GM12878 (cell line): Measurements from ENCODE around the gene GLT1D1. TPM values are rescaled to one million over a fixed set of nuclear protein-coding genes. Genes with fewer than 3 reads are reported as not detected.

Experiments
- ATAC-seq: fragments of 200-7000 bp; cut with Tn5 transposase; 3 replicates; pipeline ENCODE4 v1.9.1; 2020; ENCODE audit warnings: mild to moderate bottlenecking, moderate library complexity
- BruUV-seq: library from RNA; stranded (reverse); fragments of 400-500 nt; replicated peaks from 2 replicates; lab custom pipeline; 2021; lab: Mats Ljungman, UMichigan
- CTCF ChIA-PET: fragments of 300-600 bp; sonication (Branson Sonifier 250); formaldehyde crosslinking; extraction: SDS; loops from one replicate; lab custom pipeline; 2021; ENCODE audit warnings: inconsistent platforms; lab: Yijun Ruan, JAX
- POLR2A ChIA-PET: fragments of 350-600 bp; formaldehyde crosslinking; extraction: SDS; loops from one replicate; lab custom pipeline; 2021; ENCODE audit warnings: inconsistent platforms; lab: Charles Lee
- RAD21 ChIA-PET: fragments of 300-600 bp; sonication (Branson Sonifier 250); formaldehyde crosslinking; loops from one replicate; lab custom pipeline; 2023; ENCODE audit warnings: antibody characterized with exemption; ENCODE audit not compliant: unreplicated experiment; lab: Charles Lee
- SMC1A ChIA-PET: fragments of 300-600 bp; sonication (Branson Sonifier 250); formaldehyde crosslinking; loops from one replicate; lab custom pipeline; 2023; ENCODE audit not compliant: unreplicated experiment, uncharacterized antibody; lab: Charles Lee
- DNase-seq: peaks from one replicate; pipeline ENCODE4 v3.0.0-alpha.2; 2011; ENCODE audit warnings: low read depth, low spot score
- FAIRE-seq: peaks from 3 replicates; lab custom pipeline; 2011; peaks lifted over from hg19 to GRCh38; lab: Jason Lieb, UNC
- H2AFZ ChIP-seq: 2 replicates; pipeline ENCODE4 v1.6.0; 2011; ENCODE audit warnings: low read depth, low read length, control low read depth; ENCODE audit not compliant: control insufficient read depth
- H3K27ac ChIP-seq: 2 replicates; pipeline ENCODE4 v1.5.1; 2011; ENCODE audit warnings: control low read depth; ENCODE audit not compliant: control insufficient read depth, insufficient read depth
- H3K27me3 ChIP-seq, 2 experiments: replicated peaks in 1 of 2; 2 replicates each; pipeline versions ENCODE4 v1.6.0 to v1.6.1; 2011; ENCODE audit warnings: low read length in 1 of 2; ENCODE audit not compliant: control insufficient read depth in 2 of 2, insufficient read depth in 2 of 2
- H3K36me3 ChIP-seq, 2 experiments: 2 replicates each; pipeline ENCODE4 v1.5.1; 2011; ENCODE audit warnings: low read length in 1 of 2; ENCODE audit not compliant: control insufficient read depth in 2 of 2, insufficient read depth in 2 of 2
- H3K4me1 ChIP-seq: 2 replicates; pipeline ENCODE4 v1.6.1; 2011; ENCODE audit warnings: mild to moderate bottlenecking, low read length, moderate library complexity, mixed read lengths; ENCODE audit not compliant: control insufficient read depth, insufficient read depth
- H3K4me2 ChIP-seq: 2 replicates; pipeline ENCODE4 v1.6.0; 2011; ENCODE audit warnings: control low read depth; ENCODE audit not compliant: control insufficient read depth, insufficient read depth
- H3K4me3 ChIP-seq: fragments of 200-600 bp; sonication (generic); 2 replicates; pipeline ENCODE4 v1.5.1; 2016
- H3K79me2 ChIP-seq: 2 replicates; pipeline ENCODE4 v1.6.0; 2011; ENCODE audit warnings: low read length; ENCODE audit not compliant: control insufficient read depth, insufficient read depth
- H3K9ac ChIP-seq: 2 replicates; pipeline ENCODE4 v1.8.0; 2011; ENCODE audit warnings: low read length, control low read depth, mixed read lengths; ENCODE audit not compliant: control insufficient read depth, insufficient read depth
- H3K9me3 ChIP-seq: replicated peaks from 3 replicates; pipeline ENCODE4 v1.5.1; 2011; ENCODE audit warnings: mild to moderate bottlenecking, low read length; ENCODE audit not compliant: control insufficient read depth, insufficient read depth
- H4K20me1 ChIP-seq: 2 replicates; pipeline ENCODE4 v1.6.0; 2011; ENCODE audit not compliant: control insufficient read depth, insufficient read depth
- CEBPB ChIP-seq, 2 experiments: fragments of 150-350 bp in 1 of 2; IDR thresholded peaks; 2 replicates each; pipeline ENCODE4 v1.6.1; 2012 to 2014; ENCODE audit warnings: low read depth in 2 of 2, low read length in 2 of 2, borderline replicate concordance in 1 of 2, inconsistent platforms in 1 of 2
- CHD4 ChIP-seq: fragments of 200-600 bp; sonication (generic); IDR thresholded peaks from 2 replicates; pipeline ENCODE4 v1.6.1; 2016; ENCODE audit warnings: mild to moderate bottlenecking
- KLF5 ChIP-seq: fragments of 450-650 bp; IDR thresholded peaks from 2 replicates; pipeline ENCODE4 v1.6.1; 2014; ENCODE audit warnings: mild to moderate bottlenecking; ENCODE audit not compliant: partially characterized antibody
- RFX5 ChIP-seq: IDR thresholded peaks from 2 replicates; pipeline ENCODE4 v1.6.1; 2011; ENCODE audit warnings: low read depth, low read length, improper control_type of control experiment
- SREBF1 ChIP-seq: IDR thresholded peaks from 2 replicates; pipeline ENCODE4 v1.6.1; 2012; ENCODE audit warnings: mild to moderate bottlenecking, low read length
- SUZ12 ChIP-seq: fragments of 200-600 bp; sonication (generic); IDR thresholded peaks from one replicate; pipeline ENCODE4 v1.6.1; 2018; ENCODE audit warnings: antibody characterized with exemption, mild to moderate bottlenecking; ENCODE audit not compliant: unreplicated experiment
- TCF3 ChIP-seq: IDR thresholded peaks from 2 replicates; pipeline ENCODE4 v1.6.1; 2012; ENCODE audit warnings: low read depth, mild to moderate bottlenecking, low read length, borderline replicate concordance; ENCODE audit not compliant: insufficient read depth
- ZNF217 ChIP-seq: fragments of 450-650 bp; IDR thresholded peaks from 2 replicates; pipeline ENCODE4 v1.6.1; 2017; ENCODE audit warnings: antibody characterized with exemption, mild to moderate bottlenecking
- WGBS: methylation state at CpG from one replicate; pipeline ENCODE4 v1.1.6; 2016; ENCODE audit warnings: low lambda C conversion rate; ENCODE audit not compliant: insufficient replicate concordance, insufficient coverage; ENCODE audit errors: missing lambda C conversion rate; 5-methylcytosine and 5-hydroxymethylcytosine counted together
- in situ Hi-C: fragments of 300-500 bp; cut with MboI; formaldehyde crosslinking; loops from 9 replicates; pipeline ENCODE4 v1.14.3; 2018; ENCODE audit warnings: mixed read lengths
- intact Hi-C: fragments of 100-400 bp; cut with micrococcal nuclease; formaldehyde crosslinking; loops from one replicate; pipeline ENCODE4 v1.14.2; 2022; ENCODE audit not compliant: unreplicated experiment
- polyA plus RNA-seq, 11 experiments: library from polyadenylated mRNA; depleted of rRNA in 4 of 11; unstranded in 6 of 11; stranded (reverse) in 5 of 11; fragments of >200 nt; fragmentation: Nextera tagmentation in 4 of 11; fragmentation: Illumina TruSeq in 1 of 11; extraction: Ambion mirVana in 4 of 11; extraction: Trizol in 1 of 11; gene quantifications; 1 replicate in 1 of 11; 2 replicates in 10 of 11; pipeline versions ENCODE4 v1.2.1 to v1.2.3, GENCODE V29; 2011 to 2016; ENCODE audit warnings: inconsistent platforms in 2 of 11, missing spikeins in 2 of 11, low read depth in 1 of 11
- total RNA-seq, 4 experiments: library from RNA; depleted of rRNA in 3 of 4; stranded (reverse); fragments of >200 nt in 3 of 4; fragmentation: Illumina TruSeq in 1 of 4; extraction: Trizol in 1 of 4; gene quantifications; 2 replicates each; pipeline versions ENCODE4 v1.2.1 to v1.2.3, GENCODE V29; 2013 to 2021
- TF ChIP-seq, protein P1 (sequence below), 3 experiments: IDR thresholded peaks in 2 of 3; conservative IDR thresholded peaks in 1 of 3; 2 replicates each; pipeline ENCODE4 v1.5.1; 2011; ENCODE audit warnings: low read depth in 3 of 3, low read length in 3 of 3, mild to moderate bottlenecking in 3 of 3, control low read depth in 2 of 3, moderate library complexity in 2 of 3, inconsistent platforms in 1 of 3, mixed read lengths in 1 of 3; ENCODE audit not compliant: control insufficient read depth in 2 of 3, insufficient read depth in 1 of 3; ENCODE audit errors: extremely low read depth in 1 of 3

GLT1D1 gene
- total and polyA plus RNA-seq, 10 of the 15 experiments (the other 5 are each of a cell fraction or from before 2014, with no cell fraction given): 0.42 to 62.8 (median 3.0) TPM

DNA sequence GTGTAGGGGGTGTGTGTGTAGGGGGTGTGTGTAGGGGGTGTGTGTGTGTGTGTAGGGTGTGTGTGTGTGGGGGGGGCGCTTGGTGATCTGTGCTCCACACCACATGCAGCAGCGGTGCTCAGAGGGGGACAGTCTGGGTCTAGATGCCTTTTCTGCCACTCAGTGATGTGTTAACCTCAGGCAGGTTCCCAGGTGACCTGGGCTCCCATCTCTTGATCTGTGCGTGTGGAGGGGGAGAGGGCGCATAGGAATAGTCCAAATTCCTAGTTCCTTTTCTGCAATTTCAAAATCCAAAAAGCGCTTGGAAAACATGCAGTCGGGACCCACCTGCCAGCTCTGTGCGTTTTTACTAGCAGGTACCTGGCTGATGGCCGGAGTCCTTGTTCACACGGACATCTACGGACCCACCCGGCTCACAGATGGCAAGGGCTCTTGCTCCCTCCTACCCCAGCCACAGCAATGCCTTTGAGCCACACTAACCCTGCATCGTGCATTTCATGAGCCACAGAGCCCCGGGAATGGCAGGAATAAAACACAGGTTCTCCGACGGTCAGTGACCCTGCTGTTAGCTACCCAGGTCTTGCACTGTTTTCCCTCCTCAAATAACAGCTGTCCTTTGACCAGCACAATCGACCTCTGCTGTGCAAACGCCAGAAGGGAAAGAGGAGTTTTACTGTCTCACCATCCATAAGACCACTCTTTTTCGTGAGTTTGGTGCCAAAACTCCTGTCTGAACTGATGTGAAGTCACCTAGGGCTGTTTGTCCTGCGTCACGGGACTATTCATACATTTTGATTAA, 120.8 kb downstream of the GLT1D1 start:
- no TSS peak for BruUV-seq
- ChIA-PET CTCF (interaction anchor here (0.6 kb wide), 1 partner anchor 8 kb away, joined by 3 read pairs; no protein-coding TSS in a partner anchor), SMC1A (no interaction called here), RAD21 (no interaction called here), POLR2A (no interaction called here)
- ATAC-seq (no peak), FAIRE-seq (no peak), DNase-seq (no peak)
- Histone ChIP-seq H4K20me1 (no peaks in the 10 kb centered on the region), H3K27ac (no peak overlapping the region), H3K9ac (no peak overlapping the region), H2AFZ (no peak overlapping the region), H3K4me3 (no peak overlapping the region), H3K36me3 (no peaks in the 10 kb centered on the region; a peak in 1 of 4 replicates), H3K79me2 (no peaks in the 10 kb centered on the region), H3K4me2 (no peak overlapping the region), H3K27me3 (no peaks in the 10 kb centered on the region), H3K4me1 (no peaks in the 10 kb centered on the region; the same call in 1 of the 2 replicates), H3K9me3 (no peaks in the 10 kb centered on the region)
- WGBS: 67% methylated on average over 20 of the region's 20 CpGs
- TF ChIP-seq CHD4 (no peak), CEBPB (IDR thresholded peaks at IDR 0.05; ENCODE audit: borderline replicate concordance in 1 of 2, low read depth in 2 of 2, low read length in 2 of 2) (no peak), TCF3 (no peak)
- in situ Hi-C loops (loop anchor here (10.0 kb wide), 1 partner anchor 941 kb away; no protein-coding TSS in a partner anchor), intact Hi-C loops (no loop called here)

DNA sequence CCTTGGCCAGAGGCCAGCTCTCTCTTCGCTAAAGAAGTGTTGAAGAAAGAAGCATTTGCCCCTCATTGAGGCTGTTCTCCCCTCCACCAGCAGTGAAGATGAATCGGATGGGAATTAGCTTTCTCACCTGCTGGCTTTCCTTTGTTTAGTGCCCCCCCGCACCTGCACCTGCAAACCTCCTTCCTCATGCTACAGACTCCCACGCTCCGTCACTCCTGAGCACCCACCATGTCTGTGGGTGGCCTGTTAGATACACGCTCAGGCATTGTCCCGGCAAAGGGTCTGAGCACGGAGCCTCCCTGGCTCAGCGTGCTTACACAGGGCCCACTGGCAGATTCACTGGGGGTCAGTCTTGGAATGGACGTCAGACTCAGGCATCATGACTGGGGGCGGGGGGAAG, 121.6 kb downstream of the GLT1D1 start:
- H3K27me3 ChIP-seq: no peaks in the 10 kb centered on the region
- no peak overlapping the region for H2AFZ ChIP-seq
- ChIA-PET SMC1A (interaction anchor here (1.6 kb wide), 1 partner anchor 8 kb away, joined by 6 read pairs; no protein-coding TSS in a partner anchor), POLR2A (interaction anchor here (1.1 kb wide), 1 partner anchor 8 kb away, joined by 3 read pairs; no protein-coding TSS in a partner anchor), CTCF (interaction anchor here (0.6 to 2.1 kb wide), 2 partner anchors 9 kb away, joined by 3 to 21 read pairs; no protein-coding TSS in a partner anchor), RAD21 (no interaction called here)
- H3K4me1 ChIP-seq: no peaks in the 10 kb centered on the region
- no peak for ATAC-seq
- no peak overlapping the region for H3K4me2 ChIP-seq
- BruUV-seq: no TSS peak
- in situ Hi-C loops (loop anchor here (10.0 kb wide), 1 partner anchor 940 kb away; no protein-coding TSS in a partner anchor), intact Hi-C loops (no loop called here)
- H3K9me3 ChIP-seq: no peaks in the 10 kb centered on the region
- no peak for FAIRE-seq
- no peaks in the 10 kb centered on the region; a peak in 1 of 4 replicates for H3K36me3 ChIP-seq
- no peak overlapping the region for H3K4me3 ChIP-seq
- no peak overlapping the region for H3K27ac ChIP-seq
- H3K79me2 ChIP-seq: no peaks in the 10 kb centered on the region
- WGBS: 66% methylated on average over 11 of the region's 11 CpGs
- H4K20me1 ChIP-seq: no peaks in the 10 kb centered on the region
- no peak overlapping the region for H3K9ac ChIP-seq
- DNase-seq: no peak
- TF ChIP-seq SUZ12: no peak
- TF ChIP-seq SREBF1: no peak
- no peak for TF ChIP-seq KLF5
- no peak for TF ChIP-seq RFX5
- TF ChIP-seq, protein P1, sequence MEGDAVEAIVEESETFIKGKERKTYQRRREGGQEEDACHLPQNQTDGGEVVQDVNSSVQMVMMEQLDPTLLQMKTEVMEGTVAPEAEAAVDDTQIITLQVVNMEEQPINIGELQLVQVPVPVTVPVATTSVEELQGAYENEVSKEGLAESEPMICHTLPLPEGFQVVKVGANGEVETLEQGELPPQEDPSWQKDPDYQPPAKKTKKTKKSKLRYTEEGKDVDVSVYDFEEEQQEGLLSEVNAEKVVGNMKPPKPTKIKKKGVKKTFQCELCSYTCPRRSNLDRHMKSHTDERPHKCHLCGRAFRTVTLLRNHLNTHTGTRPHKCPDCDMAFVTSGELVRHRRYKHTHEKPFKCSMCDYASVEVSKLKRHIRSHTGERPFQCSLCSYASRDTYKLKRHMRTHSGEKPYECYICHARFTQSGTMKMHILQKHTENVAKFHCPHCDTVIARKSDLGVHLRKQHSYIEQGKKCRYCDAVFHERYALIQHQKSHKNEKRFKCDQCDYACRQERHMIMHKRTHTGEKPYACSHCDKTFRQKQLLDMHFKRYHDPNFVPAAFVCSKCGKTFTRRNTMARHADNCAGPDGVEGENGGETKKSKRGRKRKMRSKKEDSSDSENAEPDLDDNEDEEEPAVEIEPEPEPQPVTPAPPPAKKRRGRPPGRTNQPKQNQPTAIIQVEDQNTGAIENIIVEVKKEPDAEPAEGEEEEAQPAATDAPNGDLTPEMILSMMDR (IDR thresholded peaks at IDR 0.05 in 2 of 3, conservative IDR thresholded peaks at IDR 0.05 in 1 of 3; ENCODE audit: control insufficient read depth in 2 of 3, extremely low read depth in 1 of 3, insufficient read depth in 1 of 3, low read depth in 3 of 3, low read length in 3 of 3): no peak
- TF ChIP-seq ZNF217: no peak
